Activated naive CD8-positive, alpha-beta T cell treated with anti-CD3 and anti-CD28 coated beads, Interleukin-2, amount 50 U/mL, for 16 hours (primary cell): ENCODE results near the gene PTPRH.
"Not testable (repeated sequence)": the region's sequence is repeated elsewhere in the genome, so short reads cannot be mapped to it uniquely, and the experiment has no call there.

Experiments used
- DNase-seq: peaks from one replicate; pipeline ENCODE4 v3.0.0-alpha.2; 2020; ENCODE audit warnings: low read depth, low spot score

The PTPRH gene

GRCh38 chr19:55158848-55159749 lies 50.2 kb downstream of the PTPRH start:
- DNase-seq = no peak

- no peak for DNase-seq
Measured at GRCh38 chr19:55158423-55158822, 50.9 kb downstream of the PTPRH start.

GRCh38 chr19:55157064-55157908 lies 52.0 kb downstream of the PTPRH start, which contains the start of gene TNNI3:
TSS of gene TNNI3 (minus strand) at chr19:55157732. CDS start at chr19:55157589, 143 bp downstream.
- DNase-seq = no peak

- DNase-seq = no peak
Measured at GRCh38 chr19:55156202-55157063, 52.9 kb downstream of the PTPRH start.

- DNase-seq = not testable (repeated sequence)
Measured at GRCh38 chr19:55155784-55156183, 53.5 kb downstream of the PTPRH start.

GRCh38 chr19:55153652-55154264 lies 55.5 kb downstream of the PTPRH start:
- no peak for DNase-seq

- DNase-seq = no peak
Measured at GRCh38 chr19:55152017-55152416, 57.3 kb downstream of the PTPRH start.

GRCh38 chr19:55149078-55150003 lies 60.0 kb downstream of the PTPRH start, which contains the start of gene TNNT1:
TSS of gene TNNT1 (minus strand) at chr19:55149206. CDS start at chr19:55147157, 2,049 bp downstream.
- no peak for DNase-seq

GRCh38 chr19:55147545-55148251 lies 61.6 kb downstream of the PTPRH start:
- no peak for DNase-seq

- no peak for DNase-seq
Measured at GRCh38 chr19:55146705-55147273, 62.5 kb downstream of the PTPRH start.

- no peak for DNase-seq
Measured at GRCh38 chr19:55146078-55146704, 63.1 kb downstream of the PTPRH start.

GRCh38 chr19:55145232-55145631 lies 64.1 kb downstream of the PTPRH start:
- DNase-seq = no peak

- no peak for DNase-seq
Measured at GRCh38 chr19:55141696-55142095, 67.6 kb downstream of the PTPRH start.

- no peak for DNase-seq
Measured at GRCh38 chr19:55137915-55138314, 71.4 kb downstream of the PTPRH start.

GRCh38 chr19:55136399-55137102 lies 72.8 kb downstream of the PTPRH start:
- DNase-seq = no peak

GRCh38 chr19:55134736-55135135 lies 74.6 kb downstream of the PTPRH start:
- no peak for DNase-seq

GRCh38 chr19:55133639-55134444 lies 75.5 kb downstream of the PTPRH start:
- DNase-seq = no peak
